ENCODE measurements around the gene ENO2.
"Not testable (repeated sequence)": the region's sequence is repeated elsewhere in the genome, so short reads cannot be mapped to it uniquely, and the experiment has no call there.

DNA sequence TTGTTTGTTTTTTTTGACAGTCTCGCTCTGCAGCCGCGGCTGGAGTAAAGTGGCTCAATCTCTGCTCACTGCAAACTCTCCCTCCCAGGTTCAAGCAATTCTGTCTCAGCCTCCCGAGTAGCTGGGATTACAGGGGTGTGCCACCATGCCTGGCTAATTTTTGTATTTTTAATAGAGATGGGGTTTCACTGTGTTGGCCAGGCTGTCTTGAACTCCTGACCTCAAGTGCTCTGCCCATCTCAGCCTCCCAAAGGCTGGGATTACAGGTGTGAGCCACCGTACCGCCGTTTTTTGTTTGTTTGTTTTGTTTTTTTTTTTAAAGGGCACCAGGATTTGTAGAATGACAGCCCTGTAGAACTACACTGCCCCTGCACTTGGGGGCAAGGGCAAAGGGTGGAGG, 25.6 kb upstream of the ENO2 start:
- not testable (repeated sequence) for TF ChIP-seq EP300 (IDR thresholded peaks at IDR 0.05)
- TF ChIP-seq, protein P1, sequence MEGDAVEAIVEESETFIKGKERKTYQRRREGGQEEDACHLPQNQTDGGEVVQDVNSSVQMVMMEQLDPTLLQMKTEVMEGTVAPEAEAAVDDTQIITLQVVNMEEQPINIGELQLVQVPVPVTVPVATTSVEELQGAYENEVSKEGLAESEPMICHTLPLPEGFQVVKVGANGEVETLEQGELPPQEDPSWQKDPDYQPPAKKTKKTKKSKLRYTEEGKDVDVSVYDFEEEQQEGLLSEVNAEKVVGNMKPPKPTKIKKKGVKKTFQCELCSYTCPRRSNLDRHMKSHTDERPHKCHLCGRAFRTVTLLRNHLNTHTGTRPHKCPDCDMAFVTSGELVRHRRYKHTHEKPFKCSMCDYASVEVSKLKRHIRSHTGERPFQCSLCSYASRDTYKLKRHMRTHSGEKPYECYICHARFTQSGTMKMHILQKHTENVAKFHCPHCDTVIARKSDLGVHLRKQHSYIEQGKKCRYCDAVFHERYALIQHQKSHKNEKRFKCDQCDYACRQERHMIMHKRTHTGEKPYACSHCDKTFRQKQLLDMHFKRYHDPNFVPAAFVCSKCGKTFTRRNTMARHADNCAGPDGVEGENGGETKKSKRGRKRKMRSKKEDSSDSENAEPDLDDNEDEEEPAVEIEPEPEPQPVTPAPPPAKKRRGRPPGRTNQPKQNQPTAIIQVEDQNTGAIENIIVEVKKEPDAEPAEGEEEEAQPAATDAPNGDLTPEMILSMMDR (IDR thresholded peaks at IDR 0.05), result not testable (repeated sequence)
